Measurements from ENCODE around the gene C1orf35.

C1orf35 gene

DNA sequence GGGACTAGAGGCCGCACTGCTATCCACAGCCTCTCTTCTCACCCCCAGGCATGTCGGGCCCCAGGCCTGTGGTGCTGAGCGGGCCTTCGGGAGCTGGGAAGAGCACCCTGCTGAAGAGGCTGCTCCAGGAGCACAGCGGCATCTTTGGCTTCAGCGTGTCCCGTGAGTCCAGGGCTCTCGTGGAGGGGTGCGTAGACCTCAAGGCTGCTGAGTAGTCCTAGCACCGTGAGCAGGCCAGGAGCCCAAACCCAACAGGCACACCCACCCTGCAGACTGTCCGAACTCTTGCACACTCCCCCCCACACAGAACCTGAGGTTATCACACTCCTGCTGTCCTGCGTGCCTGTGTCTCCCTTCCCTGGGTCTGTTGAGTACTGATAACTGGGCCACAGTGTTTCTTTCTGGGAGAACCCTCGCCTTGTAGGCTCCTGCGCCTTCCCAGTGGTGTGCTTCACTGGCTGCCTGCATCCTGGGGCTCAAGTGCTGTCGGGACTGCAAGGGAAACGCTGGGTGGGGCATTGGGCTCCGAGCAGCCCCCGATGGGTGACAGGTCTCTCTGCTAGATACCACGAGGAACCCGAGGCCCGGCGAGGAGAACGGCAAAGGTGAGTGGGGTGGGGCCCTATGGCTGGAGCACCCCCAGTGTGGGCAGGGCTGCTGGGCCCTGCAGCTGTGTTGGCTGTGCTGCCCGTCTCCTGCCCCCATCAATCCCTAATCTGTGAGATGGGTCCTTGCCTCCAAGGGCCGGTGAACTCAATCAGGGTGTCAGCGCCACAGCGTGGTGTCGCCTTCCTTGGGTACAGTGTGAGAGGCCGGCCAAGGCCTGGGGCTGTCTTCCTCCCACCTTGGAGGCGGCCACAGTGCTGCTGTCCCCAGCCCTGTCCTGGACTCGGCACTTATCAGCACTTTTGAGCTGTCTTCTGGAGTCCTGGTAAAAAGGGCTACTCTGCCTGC lies 42.6 kb upstream of the C1orf35 start:
- DNase-seq (ENCODE audit: low spot score): no peak
- Histone ChIP-seq H3K27ac (no peak overlapping the region), H3K4me3 (no peak overlapping the region)
- TF ChIP-seq, protein P1, sequence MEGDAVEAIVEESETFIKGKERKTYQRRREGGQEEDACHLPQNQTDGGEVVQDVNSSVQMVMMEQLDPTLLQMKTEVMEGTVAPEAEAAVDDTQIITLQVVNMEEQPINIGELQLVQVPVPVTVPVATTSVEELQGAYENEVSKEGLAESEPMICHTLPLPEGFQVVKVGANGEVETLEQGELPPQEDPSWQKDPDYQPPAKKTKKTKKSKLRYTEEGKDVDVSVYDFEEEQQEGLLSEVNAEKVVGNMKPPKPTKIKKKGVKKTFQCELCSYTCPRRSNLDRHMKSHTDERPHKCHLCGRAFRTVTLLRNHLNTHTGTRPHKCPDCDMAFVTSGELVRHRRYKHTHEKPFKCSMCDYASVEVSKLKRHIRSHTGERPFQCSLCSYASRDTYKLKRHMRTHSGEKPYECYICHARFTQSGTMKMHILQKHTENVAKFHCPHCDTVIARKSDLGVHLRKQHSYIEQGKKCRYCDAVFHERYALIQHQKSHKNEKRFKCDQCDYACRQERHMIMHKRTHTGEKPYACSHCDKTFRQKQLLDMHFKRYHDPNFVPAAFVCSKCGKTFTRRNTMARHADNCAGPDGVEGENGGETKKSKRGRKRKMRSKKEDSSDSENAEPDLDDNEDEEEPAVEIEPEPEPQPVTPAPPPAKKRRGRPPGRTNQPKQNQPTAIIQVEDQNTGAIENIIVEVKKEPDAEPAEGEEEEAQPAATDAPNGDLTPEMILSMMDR (IDR thresholded peaks at IDR 0.05): no peak

DNA sequence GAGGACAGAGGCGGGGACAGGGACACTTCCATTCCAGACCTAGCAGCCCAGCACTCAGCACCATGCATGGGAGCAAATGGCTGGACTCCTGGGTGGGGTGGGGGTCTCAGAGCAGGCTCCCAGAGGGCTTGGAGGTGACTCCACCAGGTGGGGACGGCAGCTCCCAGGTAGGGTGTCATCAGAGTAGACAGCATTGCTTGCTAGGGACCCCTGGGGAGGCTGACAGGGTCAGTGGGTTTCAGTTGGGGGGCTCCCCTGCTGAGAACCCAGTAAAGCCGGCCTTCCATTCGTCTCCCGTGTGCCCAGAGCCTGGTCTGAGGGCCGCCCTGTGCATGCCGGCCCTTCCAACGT lies 41.8 kb upstream of the C1orf35 start:
- Histone ChIP-seq H3K27ac (no peak overlapping the region), H3K4me3 (no peak overlapping the region)
- DNase-seq (ENCODE audit: low spot score): no peak
- TF ChIP-seq, protein P1 (IDR thresholded peaks at IDR 0.05): no peak

DNA sequence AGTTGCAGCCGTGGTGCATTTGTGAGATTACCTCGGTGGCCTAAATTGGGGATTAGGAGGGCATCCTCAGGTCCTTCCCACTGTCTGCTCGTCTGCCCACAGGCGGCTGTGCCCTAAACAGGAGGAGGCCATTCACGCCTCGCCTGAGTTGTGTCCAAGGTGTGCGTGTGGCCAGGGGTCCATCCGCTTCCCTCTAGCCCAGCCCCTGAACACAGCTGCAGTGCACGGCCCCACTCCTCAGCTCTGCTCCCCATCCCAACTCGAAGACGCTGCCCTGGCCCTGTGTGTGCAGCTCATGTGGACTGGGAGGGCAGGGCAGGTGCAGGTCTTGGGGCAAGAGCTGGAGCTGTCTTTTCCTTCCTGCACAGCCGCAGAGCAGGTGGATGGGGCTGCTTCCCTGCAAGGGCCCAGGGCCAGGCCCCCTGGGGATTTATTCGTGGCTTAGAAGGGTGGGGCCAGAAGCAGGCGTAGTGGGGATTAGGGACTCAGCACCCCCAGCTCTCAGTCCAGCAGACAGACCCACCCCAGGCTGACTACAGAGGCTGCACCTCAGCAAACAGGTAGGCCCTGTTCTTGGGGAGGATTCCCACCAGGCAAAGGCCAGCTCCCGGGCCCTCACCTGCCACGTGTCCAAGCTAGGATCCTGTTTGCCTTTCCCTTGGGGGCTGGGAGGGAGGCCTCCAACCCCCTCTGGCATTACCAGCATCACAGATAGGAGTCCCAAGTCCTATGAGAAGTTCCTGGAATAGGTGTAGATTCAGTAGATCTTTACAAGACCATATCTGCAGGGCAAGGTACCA lies 41.3 kb upstream of the C1orf35 start:
- DNase-seq (ENCODE audit: low spot score): no peak
- H3K27ac ChIP-seq: no peak overlapping the region
- TF ChIP-seq, protein P1 (IDR thresholded peaks at IDR 0.05): no peak
- no peak overlapping the region for H3K4me3 ChIP-seq

DNA sequence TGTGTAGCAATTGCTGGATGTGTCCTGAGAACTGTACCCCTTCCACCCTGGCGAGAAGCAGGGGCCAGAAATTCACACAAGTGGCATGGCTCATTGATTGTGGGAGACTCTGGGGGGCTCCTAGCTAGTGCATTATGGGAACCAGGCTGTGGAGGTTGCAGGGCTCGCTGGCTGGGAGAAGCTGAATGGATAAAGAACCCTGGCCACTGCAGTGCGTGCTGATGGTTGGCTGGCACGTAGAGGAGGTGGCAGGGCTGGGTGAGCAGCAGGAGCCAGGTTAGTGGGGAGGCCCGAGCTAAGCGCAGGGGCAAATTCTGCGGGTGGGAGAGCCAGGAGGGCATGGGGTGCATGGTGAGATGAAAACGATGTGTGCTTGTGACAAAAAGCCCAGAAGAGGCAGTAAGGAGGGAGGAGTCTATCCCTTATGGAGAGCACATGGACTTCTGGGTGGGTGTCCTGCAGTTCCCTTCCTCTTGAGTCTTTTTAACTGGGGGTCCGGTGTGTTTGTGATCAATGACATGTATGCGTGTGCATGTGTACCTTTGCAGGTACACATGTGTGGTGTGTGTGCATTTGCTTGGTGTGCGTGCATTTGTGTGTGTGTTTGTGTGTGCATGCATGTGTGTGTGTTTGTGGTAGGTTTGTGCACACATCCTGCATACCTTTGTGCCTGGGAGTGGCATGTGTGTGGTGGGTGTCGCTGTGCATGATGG lies 40.5 kb upstream of the C1orf35 start:
- no peak overlapping the region for H3K27ac ChIP-seq
- TF ChIP-seq, protein P1 (IDR thresholded peaks at IDR 0.05): no peak
- no peak overlapping the region for H3K4me3 ChIP-seq
- DNase-seq (ENCODE audit: low spot score): no peak

DNA sequence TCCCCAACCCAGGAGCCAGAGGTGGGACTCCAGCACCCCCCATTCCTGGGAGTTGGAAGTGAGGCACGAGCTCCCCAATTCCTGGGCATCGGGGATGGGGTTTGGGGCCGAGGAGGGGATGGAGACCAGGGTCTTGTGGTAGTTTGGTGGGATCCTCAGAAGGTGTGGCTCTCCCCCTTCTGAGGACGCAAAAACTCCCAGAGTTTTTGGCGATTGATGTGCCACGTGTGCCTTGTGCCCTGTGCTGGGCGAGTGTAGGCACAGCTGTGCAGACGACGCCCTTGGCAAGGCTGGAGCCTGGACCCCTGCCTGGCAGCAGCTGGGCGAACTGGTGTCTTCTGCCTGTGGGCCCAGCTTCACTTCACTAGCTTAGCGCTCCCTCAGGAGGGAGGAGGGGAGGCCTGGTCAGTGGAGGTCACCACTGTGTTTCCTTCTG lies 39.6 kb upstream of the C1orf35 start:
- H3K27ac ChIP-seq: peak overlapping the region in 1 of 2 donors; percentile 98

DNA sequence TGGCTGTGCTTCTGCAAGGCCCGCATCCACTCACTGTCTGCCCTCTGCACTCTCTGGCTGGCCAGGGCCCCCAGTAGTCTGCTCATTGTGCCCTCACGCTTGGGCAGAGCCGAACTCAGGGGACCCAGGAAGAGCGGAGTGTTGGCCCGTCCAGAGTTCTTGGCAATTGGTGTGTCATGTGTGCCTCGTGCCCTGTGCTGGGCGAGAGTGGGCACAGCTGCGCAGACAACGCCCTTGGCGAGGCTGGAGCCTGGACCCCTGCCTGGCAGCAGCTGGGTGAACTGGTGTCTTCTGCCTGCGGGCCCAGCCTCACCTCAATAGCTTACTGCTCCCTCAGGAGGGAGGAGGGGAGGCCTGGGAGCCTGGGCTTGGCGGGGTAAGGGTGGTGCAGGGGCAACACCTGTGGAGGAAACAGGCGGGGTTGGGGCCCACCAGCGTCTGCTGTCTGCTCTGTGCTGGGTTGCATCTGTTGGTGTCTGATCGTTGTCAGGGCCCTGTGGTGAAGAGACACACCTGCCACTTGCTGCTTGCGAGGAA lies 39.1 kb upstream of the C1orf35 start:
- H3K4me3 ChIP-seq: peak overlapping the region; percentile 99
- peak overlapping the region in 1 of 2 donors; percentile 98 for H3K27ac ChIP-seq
- no peak for DNase-seq (ENCODE audit: low spot score)
- TF ChIP-seq, protein P1 (IDR thresholded peaks at IDR 0.05): no peak

More for the DNA sequence above, 39.6 kb upstream of the C1orf35 start:
- TF ChIP-seq, protein P1 (IDR thresholded peaks at IDR 0.05): no peak
- H3K4me3 ChIP-seq: peak overlapping the region; percentile 99
- no peak for DNase-seq (ENCODE audit: low spot score)

Measured in coronary artery (tissue), 2 donors.